Hepatic stellate cell (primary cell): ENCODE measurements around the gene YTHDC2.
"Not testable (repeated sequence)": the region's sequence is repeated elsewhere in the genome, so short reads cannot be mapped to it uniquely, and the experiment has no call there.

Experiments
- DNase-seq: peaks from one replicate; pipeline ENCODE4 v3.0.0; 2011; ENCODE audit warnings: low spot score

Gene YTHDC2

DNA sequence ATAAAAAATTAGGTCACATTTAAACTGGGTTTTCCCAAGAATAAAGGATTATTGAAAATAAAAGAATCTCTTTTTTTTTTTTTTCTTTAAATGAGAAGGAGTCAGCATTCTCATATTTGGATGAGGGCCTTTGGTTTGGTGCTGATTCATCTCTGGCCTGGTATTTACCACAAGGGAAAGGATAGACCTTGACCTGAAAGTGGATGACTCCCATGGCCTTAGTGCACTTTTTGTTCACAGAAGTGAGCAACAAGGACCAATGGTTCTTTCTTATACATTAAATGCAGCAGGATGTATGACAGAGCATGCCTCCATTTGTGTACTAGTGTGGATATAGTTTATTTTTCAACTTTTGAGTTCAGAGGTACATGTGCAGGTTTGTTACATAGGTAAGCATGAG is 6.9 kb downstream of the YTHDC2 start:
- DNase-seq = peak; percentile 8

DNA sequence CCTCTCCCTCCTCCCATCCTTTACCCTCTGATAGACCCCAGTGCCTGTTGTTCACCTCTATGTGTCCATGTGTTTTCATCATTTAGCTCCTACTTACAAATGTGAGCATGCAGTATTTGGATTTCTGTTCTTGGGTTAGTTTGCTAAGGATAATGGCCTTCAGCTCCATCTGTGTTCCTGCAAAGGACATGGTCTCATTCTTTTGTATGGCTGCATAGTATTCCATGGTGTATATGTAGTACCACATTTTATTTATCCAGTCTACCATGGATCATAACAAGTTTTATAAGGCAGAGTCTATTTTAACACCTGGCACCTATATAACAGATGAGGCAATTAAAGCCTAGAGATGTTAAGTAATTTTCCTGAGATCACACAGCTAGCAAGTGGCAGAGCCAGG is 7.4 kb downstream of the YTHDC2 start:
- no peak for DNase-seq

DNA sequence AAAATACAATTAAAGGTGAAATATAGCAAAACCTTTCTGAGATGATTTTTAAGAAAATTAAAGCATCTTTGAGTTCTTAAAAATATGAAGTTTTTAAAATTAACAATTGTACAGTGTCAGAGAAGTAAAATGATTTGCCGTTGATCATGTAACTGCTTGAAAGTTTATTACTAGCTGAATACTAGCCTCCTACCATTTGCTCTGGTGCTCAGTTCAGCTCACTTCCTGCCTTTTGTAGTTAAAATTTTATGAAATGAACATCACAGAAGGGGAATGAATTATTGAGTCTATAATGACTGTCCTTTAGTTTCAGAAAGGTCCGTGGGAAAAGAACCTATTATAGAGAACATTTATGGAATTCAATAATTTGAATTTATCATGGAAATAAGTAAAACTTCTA is 9.7 kb downstream of the YTHDC2 start:
- no peak for DNase-seq

DNA sequence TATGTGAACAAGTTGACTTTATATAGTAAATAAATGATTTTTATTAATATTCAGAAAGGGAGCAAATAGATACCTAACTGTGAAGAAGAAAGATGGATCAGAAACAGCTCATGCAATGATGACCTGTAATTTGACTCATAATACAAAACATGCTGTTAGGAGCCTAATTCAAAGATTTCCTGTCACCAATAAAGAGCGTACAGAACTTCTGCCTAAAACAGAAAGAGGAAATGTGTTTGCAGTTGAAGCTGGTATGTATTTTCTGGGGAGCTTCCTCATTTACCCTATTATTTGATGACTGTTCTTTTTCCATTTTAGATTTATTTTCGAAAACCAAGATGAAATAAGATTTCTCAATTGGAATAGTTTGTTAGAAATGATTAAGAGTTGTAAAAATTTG is 11.4 kb downstream of the YTHDC2 start:
- DNase-seq = no peak

DNA sequence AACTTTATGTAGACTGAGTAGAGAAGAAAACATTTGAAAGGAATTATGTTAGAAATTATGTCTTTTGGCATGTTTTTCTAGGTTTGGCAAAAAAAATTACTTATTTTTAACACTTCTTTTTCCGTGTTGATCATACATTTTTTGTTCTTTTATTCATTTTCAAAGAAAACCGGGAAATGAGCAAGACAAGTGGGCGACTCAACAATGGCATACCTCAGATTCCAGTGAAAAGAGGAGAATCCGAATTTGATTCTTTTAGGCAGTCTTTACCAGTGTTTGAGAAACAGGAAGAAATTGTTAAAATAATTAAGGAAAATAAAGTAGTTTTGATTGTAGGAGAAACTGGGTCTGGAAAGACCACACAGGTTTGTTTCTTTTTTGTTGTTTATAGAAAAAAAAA is 12.9 kb downstream of the YTHDC2 start:
- no peak for DNase-seq

DNA sequence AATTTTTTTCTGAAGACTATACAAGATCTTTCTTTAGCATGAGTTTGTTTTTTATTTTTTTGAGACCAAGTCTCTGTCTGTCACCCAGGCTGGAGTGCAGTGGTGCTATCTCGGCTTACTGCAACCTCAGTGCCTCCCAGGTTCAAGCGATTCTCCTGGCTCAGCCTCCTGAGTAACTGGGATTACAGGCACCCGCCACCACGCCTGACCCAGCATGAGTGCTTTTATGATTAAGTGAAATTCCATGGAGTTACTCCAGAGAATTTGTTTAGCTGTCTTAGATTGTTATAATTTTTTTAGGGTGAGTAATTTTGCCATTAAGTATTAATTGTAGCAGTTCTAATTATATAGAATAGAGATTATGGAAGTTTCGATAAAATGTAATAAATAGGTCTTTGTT is 14.3 kb downstream of the YTHDC2 start:
- DNase-seq = no peak

DNA sequence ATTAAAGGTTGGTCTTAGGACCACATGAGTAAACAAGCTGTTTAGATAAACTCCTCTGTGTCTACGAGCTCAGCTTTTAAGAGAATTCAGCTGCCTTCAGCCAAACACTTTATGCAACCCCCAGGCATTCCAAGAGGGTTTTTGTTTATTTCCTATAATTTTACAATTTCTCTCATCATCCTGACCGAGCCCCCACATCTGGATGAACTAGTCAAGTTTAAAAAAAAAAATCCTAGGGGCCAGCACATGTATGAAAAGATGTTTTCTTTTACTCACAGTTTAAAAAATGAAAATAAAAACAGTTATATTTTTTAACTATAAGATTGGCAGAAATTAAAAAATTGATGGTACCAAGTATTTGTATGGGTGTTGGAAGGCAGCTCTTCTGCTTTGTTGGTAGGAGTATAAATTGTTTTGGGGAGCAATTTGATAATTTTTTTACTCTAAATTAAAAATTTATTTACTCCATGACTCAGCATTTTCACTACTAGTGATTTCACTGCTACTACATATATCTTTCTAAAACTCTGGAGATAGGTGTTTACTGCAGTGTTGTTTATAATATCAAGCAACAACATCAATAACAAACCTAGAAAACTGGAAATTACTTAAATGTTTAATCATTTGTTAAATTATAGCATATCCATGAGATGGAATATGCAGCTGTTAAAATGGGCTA is 18.1 kb downstream of the YTHDC2 start:
- no peak for DNase-seq

DNA sequence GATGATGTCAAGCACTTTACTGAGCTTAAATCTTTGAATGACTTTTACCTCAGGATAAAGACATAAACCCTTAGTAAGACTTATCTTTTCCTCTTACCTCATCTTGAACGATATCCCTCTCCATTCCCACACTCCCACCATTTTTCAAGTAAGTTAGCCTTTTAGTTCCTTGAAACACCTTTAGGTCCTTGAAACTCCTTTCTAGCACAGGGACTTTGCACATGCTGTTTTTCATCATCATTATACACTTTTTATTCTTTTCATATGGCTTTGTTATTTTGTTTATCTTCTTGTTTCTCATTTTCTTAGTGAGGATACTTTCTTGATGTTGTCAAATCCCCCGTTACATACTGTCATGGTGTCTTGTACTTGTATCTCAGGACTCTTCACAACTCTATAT is 24.8 kb downstream of the YTHDC2 start:
- no peak for DNase-seq

DNA sequence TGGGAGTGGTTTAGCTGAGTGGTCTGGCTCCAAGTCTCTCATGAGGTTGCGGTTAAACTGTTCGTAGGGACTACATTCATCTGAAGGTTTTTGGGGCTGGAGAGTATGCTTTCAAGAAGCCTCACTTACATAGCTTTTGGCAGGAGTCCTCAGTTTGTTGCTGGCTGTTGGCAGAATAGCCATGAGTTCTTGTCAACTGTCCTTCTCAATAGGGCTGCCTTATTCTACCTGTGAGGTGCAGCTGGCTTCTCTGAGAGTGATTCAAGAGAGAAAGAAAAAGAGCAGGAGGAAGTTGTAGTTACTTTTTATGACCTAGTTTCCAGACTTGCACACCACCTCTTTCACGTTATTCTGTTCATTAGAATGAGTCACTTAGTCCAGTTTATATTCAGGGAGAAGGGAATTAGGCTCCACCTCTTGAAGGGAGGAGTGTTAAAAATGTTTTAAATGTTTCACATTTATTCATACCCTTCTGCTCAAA is 33.2 kb downstream of the YTHDC2 start:
- DNase-seq = peak; percentile 24

DNA sequence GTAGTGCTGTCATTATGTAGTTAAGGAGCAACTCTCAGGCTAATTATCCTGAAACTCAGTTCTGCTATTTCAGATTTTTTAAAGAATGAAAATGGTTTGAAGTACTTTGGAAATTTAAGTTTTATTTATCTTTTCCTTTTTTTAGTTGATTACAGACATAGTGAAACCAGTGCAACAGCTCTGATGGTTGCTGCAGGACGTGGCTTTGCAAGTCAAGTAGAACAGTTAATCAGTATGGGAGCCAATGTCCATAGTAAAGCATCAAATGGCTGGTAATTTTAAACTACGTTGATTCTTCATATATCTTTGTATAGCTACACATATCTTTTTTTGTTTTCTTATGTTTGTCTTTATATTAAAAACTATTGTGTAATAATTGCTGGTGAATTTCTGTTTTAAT is 34.9 kb downstream of the YTHDC2 start:
- no peak for DNase-seq

DNA sequence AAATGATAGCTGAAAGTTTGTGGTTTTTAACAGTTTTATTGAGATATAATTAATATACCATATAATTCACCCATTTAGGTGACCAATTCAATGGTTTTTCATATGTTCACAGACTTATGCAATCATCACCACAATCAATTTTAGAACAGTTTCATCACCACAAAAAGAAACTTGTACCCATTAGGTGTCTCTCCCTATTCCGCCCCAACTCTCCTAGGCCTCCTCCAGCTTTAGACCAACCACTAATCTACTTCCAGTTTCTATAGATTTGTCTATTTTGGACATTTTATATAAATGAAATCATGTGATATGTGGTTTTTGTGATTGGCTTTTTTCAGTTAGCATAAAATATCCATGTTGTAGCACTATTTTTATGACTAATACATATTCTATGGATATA is 38.6 kb downstream of the YTHDC2 start:
- no peak for DNase-seq

DNA sequence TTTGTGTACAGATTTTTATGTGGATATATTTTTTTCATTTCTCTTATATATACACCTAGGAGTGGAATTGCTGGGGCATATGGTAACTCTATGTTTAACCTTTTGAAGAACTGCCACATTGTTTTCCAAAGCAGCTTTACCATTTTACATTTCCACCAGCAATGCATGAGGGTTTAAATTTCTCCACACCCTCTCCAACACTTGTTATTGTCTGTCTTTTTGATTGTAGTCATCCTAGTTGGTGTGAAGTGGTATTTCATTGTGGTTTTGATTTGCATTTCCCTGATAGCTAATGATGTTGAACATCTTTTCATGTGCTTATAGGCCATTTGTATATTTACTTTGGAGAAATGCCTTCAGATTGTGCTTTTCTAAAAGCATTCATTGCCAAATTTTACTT is 39.1 kb downstream of the YTHDC2 start:
- no peak for DNase-seq

DNA sequence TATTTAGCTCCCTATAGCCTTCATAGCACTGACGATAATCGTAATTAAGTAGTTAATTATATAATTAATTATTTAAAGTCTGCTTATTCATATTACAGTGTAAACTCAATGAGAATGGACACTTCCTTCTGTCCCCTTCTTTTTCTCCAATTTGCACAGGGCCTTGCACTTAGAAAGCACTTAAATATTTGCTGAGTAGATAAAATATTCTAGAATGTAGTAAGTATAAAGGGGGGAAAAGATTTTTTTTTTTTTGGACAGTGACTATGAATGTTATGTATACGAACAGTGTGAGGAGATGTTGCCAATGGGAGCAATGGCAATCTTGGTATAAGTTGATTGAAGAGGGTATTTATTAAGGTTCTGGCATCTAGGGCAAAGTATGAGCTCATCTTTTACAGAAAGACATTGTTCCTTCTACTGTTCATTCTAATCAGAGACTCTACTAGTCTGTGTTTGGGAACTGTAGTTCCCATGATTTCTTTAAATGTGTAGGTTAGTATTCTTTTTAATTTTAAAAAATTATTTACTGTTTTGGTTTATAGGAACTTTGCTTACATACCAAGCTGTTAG is 49.4 kb downstream of the YTHDC2 start:
- DNase-seq = no peak

DNA sequence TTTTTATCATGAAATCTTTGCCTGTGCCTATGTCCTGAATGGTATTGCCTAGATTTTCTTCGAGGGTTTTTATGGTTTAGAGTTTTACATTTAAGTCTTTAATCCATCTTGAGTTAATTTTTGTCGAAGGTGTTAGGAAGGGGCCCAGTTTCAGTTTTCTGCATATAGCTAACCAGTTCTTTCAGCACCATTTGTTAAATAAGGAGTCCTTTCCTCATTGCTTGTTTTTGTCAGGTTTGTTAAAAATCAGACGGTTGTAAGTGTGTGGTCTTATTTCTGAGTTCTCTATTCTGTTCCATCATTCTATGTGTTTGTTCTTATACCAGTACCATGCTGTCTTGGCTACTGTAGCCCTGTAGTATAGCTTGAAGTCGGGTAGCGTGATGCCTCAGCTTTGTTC is 55.9 kb downstream of the YTHDC2 start:
- DNase-seq = no peak

DNA sequence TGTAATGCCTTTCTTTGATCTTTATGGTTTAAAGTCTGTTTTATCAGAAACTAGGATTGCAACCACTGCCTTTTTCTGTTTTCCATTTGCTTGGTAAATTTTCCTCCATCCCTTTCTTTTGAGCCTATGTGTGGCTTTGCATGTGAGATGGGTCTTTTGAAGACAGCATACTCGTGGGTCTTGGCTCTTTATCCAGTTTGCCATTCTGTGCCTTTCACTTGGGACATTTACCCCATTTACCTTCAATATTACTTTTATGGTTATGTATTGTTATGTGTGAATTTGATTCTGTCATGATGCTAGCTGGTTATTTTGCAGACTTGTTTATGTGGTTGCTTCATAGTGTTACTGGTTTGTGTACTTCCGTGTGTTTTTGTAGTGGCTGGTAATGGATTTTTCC is 59.2 kb downstream of the YTHDC2 start:
- no peak for DNase-seq

DNA sequence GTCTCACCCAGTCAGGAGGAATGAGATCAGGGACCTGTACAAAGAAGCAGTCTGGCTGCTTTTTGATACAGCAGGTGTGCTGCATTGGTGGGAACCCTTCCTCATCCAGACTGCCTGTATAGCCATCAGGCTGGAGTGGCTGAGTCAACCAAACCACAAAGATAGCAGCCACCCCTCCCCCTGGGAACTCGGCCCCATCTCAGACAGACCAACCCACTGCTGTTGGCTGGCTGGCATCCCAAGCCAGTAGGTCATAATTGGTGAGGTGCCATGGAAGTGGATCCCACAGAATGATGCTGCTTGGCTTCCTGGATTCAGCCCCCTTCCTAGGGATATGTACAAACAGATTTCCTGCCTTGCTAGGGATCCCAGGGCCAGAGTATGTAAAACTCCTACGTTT is 60.9 kb downstream of the YTHDC2 start:
- peak; percentile 26 for DNase-seq

DNA sequence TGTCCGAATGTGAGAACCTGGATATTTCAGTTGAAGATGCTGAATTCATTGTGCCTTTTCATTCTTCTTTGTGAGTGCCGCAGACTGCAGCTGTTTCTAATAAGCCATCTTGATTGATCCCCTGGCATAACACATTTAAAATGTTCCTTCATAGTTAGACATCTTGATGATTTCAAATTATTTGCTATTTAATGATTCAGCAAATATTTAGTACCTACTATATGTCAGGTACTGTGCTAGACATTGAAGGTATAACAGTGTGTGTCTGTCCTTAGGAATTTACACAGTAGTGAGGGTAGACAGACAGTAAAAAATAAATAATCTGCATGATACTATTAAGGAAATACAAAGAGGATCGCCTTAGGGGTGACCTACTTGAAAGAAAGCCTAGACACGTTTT is 61.6 kb downstream of the YTHDC2 start:
- no peak for DNase-seq

DNA sequence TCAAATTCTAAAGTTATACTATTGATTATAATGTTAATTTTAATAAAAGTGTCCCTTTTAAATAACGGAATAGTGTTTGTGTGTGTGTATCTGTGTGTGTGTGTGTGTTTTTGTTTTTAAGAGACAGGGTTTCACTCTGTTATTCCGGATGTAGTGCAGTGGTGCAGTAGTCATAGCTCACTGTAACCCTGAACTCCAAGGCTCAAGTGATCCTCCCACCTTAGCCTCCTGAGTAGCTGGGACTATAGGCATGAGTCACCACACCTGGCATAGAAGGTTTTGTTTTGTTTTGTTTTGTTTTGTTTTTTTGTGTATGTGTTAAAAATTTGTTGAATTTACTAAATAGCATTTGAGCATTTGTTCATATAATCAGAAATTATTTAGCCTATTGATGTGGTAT is 64.6 kb downstream of the YTHDC2 start:
- DNase-seq = no peak

DNA sequence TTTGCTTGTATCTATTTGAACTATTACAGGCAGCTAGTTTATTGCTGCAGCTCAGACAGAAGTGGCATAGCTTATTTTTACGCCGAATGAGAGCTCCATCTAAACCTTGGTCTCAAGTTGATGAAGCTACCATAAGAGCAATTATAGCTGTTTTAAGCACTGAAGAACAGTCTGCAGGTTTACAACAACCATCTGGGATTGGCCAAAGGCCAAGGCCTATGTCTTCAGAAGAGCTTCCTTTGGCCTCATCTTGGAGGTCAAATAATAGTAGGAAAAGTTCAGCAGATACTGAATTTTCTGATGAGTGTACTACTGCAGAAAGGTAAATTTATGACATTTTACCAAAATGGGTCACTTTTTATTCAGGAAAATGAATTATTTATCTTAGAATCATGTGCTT is 67.9 kb downstream of the YTHDC2 start:
- no peak for DNase-seq

DNA sequence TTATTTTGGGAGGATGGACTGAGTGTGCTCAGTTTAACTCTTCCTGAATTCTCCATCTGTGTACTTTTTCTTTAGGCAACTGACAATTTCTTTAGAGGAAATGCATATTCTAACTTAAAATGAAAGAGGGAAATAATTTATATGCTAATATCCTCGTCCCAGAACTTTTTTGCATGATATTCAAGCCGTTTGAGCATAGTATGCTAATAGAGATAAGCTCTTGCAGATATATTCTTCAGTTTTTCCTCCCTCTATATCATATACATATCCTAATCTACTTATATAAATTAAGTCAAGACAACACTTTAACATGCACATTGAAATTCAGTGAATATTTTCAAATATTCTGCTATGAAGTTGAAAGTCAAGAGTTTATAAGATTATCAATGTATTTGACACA is 84.7 kb downstream of the YTHDC2 start:
- no peak for DNase-seq

DNA sequence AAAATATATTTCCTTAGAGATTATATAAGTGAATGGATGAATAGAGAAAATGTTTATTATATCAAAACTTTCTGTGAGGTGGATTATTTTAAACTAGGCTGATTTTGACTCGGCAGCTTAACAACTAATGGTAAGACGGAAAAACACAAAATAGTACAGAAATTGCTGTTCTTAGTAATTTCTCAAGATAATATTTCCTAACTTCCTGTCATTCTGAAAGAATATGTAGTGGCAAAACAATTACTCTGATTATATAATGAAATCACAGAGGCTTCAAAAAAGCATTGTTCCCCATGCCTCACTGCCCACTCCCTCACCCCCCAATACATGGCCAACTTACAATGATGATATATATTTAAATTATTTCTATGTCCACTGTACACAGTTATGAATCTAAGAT is 85.4 kb downstream of the YTHDC2 start:
- DNase-seq = no peak

DNA sequence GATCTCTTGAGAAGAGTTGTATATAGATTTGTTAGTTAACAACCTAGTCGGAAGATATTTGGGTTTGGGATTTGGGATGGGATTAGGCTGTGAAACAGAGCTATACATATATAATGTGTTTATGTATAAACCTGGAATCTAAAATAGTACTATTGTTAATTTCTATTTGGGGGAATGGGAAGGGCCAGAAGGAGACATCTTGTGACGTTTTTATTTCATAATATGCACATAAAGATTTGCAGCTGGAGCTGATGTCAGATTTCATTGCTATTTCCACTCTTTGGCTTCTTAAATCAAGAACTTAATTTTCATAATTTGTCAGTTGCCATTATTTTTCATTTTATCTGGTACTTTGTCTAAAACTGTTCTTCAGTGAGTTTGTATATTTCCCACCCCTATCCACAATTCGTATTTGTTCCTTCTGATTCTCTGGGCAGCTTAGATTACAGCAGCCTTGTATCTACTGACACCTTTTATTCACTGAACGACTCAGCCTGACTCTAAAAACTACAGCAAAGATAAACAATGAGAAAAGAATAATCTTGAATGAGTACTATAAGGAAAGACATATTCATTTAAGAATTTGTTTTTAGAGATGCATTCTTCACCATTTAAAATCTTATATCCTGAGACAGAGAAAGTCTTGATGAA is 86.9 kb downstream of the YTHDC2 start:
- DNase-seq = no peak

DNA sequence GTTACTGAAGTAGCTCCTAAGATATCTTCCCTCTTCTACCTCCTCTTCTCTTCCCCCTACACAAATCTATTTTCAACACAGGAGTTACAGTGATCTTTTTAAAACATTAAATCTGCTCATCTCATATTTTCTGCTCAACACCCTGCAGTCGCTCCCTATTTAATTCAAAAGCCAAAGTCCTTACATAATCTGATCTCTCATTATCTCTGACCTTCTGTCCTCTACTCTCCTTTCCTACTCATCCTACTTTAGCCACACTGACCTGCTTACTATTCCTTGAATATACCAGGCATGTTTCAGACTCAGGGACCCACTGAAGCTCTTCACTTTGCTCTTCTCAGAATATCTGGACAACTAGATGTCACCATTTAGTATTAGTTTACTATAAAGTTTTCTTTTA is 87.9 kb downstream of the YTHDC2 start:
- no peak for DNase-seq

DNA sequence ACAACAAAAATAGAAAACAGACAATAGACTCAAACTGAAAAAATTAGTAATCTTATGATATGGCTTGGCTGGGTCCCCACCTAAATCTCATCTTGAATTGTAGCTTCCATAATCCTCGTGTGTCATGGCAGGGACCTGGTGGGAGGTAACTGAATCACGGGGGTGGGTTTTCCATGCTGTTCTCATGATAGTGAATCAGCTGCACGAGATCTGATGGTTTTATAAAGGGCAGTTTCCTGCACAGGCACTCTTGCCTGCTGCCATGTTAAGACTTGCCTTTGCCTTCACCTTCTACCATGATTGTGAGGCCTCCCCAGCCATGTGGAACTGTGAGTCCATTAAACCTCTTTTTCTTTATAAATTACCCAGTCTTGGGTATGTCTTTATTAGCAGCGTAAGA is 89.8 kb downstream of the YTHDC2 start:
- DNase-seq = not testable (repeated sequence)
